A549 (cell line): ENCODE measurements around the gene GPR89B. TPM values are rescaled to one million over a fixed set of nuclear protein-coding genes. Genes with fewer than 3 reads are reported as not detected.
A peak's percentile ranks its signal among the peaks of the same experiment; 100 is the strongest.
"Not testable (repeated sequence)": the region's sequence is repeated elsewhere in the genome, so short reads cannot be mapped to it uniquely, and the experiment has no call there.

Source experiments
- ATAC-seq, 2 experiments: fragments of 200-7000 bp in 1 of 2; fragments of >200 bp in 1 of 2; cut with Nextera tagmentation in 1 of 2; cut with Tn5 transposase in 1 of 2; 3 replicates each; pipeline versions ENCODE4 v1.8.0 to v1.9.1; 2018 to 2020; ENCODE audit warnings: mild to moderate bottlenecking in 1 of 2, moderate library complexity in 1 of 2
- CTCF ChIA-PET: fragments of 300-600 bp; sonication (Branson Sonifier 250); formaldehyde crosslinking; extraction: SDS; loops from one replicate; lab custom pipeline; 2021; ENCODE audit warnings: antibody characterized with exemption, inconsistent platforms; lab: Yijun Ruan, JAX
- POLR2A ChIA-PET: fragments of 350-600 bp; formaldehyde crosslinking; extraction: SDS; loops from one replicate; lab custom pipeline; 2021; ENCODE audit warnings: antibody characterized with exemption, inconsistent platforms; lab: Yijun Ruan, JAX
- DNase-seq, 2 experiments: peaks; one replicate each; pipeline versions ENCODE4 v3.0.0 to v3.0.0-alpha.2; 2011 to 2016; ENCODE audit warnings: low read depth in 1 of 2, low spot score in 1 of 2
- FAIRE-seq: peaks from 2 replicates; lab custom pipeline; 2011; peaks lifted over from hg19 to GRCh38; lab: Jason Lieb, UNC
- H3K27ac ChIP-seq, 2 experiments: fragments of >200 bp; sonication (Bioruptor Twin); formaldehyde crosslinking; 3 replicates each; pipeline ENCODE4 v1.5.1; 2016 to 2017
- H3K4me1 ChIP-seq: fragments of >200 bp; sonication (Bioruptor Twin); formaldehyde crosslinking; 3 replicates; pipeline ENCODE4 v1.6.1; 2016
- H3K4me2 ChIP-seq: fragments of >200 bp; sonication (Bioruptor Twin); formaldehyde crosslinking; 3 replicates; pipeline ENCODE4 v1.6.1; 2016
- H3K4me3 ChIP-seq: fragments of >200 bp; sonication (Bioruptor Twin); formaldehyde crosslinking; 3 replicates; pipeline ENCODE4 v1.5.1; 2016
- H3K9me3 ChIP-seq: fragments of >200 bp; sonication (Bioruptor Twin); formaldehyde crosslinking; 3 replicates; pipeline ENCODE4 v1.6.1; 2016
- WGBS: methylation state at CpG from one replicate; pipeline ENCODE4 v1.1.6; 2017; ENCODE audit errors: missing lambda C conversion rate; 5-methylcytosine and 5-hydroxymethylcytosine counted together
- polyA plus RNA-seq, 4 experiments: library from polyadenylated mRNA; depleted of rRNA in 3 of 4; stranded (reverse); fragments of >200 nt; fragmentation: RNase III in 1 of 4; extraction: RNeasy Plus Mini Kit Qiagen cat#74134 plus additional on column Dnase treatment in 1 of 4; gene quantifications; 2 replicates in 3 of 4; 3 replicates in 1 of 4; pipeline ENCODE4 v1.2.3, GENCODE V29; 2011 to 2017

Gene GPR89B
- polyA plus RNA-seq, 2 of the 4 experiments (the other 2 are of a cell fraction): 7.0 to 17.4 TPM

GRCh38 chr1:147966657-147967056, 38.4 kb downstream of the GPR89B start:
- no CpG with 5 or more reads among the region's 1 CpG for WGBS
- ATAC-seq, POLR2A ChIA-PET: not testable (repeated sequence)

GRCh38 chr1:147978896-147979651, 50.9 kb downstream of the GPR89B start:
- H3K4me3 ChIP-seq, POLR2A ChIA-PET, H3K4me1 ChIP-seq, DNase-seq, H3K27ac ChIP-seq, H3K9me3 ChIP-seq, CTCF ChIA-PET, FAIRE-seq, H3K4me2 ChIP-seq: not testable (repeated sequence)
- peak in 1 of 2 experiments; percentile 35; a peak in 3 of 6 replicates for ATAC-seq
- 61% methylated on average over 2 of the region's 6 CpGs for WGBS

More at GRCh38 chr1:147966657-147967056, 38.4 kb downstream of the GPR89B start:
- H3K4me1 ChIP-seq, H3K4me2 ChIP-seq, H3K9me3 ChIP-seq, H3K4me3 ChIP-seq, DNase-seq, H3K27ac ChIP-seq, CTCF ChIA-PET, FAIRE-seq: not testable (repeated sequence)

- CTCF ChIA-PET, POLR2A ChIA-PET: not testable (repeated sequence)
Observed at GRCh38 chr1:147985374-147985773, 57.2 kb downstream of the GPR89B start.

GRCh38 chr1:147987893-147988292, 59.7 kb downstream of the GPR89B start:
- WGBS: 30% methylated on average over 3 of the region's 3 CpGs
- H3K4me3 ChIP-seq, POLR2A ChIA-PET, ATAC-seq, FAIRE-seq, H3K9me3 ChIP-seq, DNase-seq, CTCF ChIA-PET, H3K4me1 ChIP-seq, H3K4me2 ChIP-seq, H3K27ac ChIP-seq: not testable (repeated sequence)

More at GRCh38 chr1:147985374-147985773, 57.2 kb downstream of the GPR89B start:
- H3K27ac ChIP-seq, H3K4me2 ChIP-seq, DNase-seq, H3K4me3 ChIP-seq, H3K9me3 ChIP-seq, ATAC-seq, FAIRE-seq, H3K4me1 ChIP-seq: not testable (repeated sequence)
- 75% methylated on average over 2 of the region's 2 CpGs for WGBS

GRCh38 chr1:147992916-147993315, 64.7 kb downstream of the GPR89B start:
- DNase-seq, H3K9me3 ChIP-seq, ATAC-seq, FAIRE-seq, H3K4me1 ChIP-seq, H3K4me2 ChIP-seq, H3K27ac ChIP-seq, H3K4me3 ChIP-seq, POLR2A ChIA-PET, CTCF ChIA-PET: not testable (repeated sequence)
- WGBS: 89% methylated on average over 4 of the region's 4 CpGs

- DNase-seq, H3K4me2 ChIP-seq, CTCF ChIA-PET: not testable (repeated sequence)
Observed at GRCh38 chr1:147993400-147993799, 65.2 kb downstream of the GPR89B start.

GRCh38 chr1:147993825-147994615, 65.8 kb downstream of the GPR89B start:
- 85% methylated on average over 3 of the region's 4 CpGs for WGBS
- H3K4me2 ChIP-seq, CTCF ChIA-PET, H3K4me1 ChIP-seq, H3K9me3 ChIP-seq, FAIRE-seq, H3K4me3 ChIP-seq, DNase-seq, H3K27ac ChIP-seq, POLR2A ChIA-PET, ATAC-seq: not testable (repeated sequence)

More at GRCh38 chr1:147993400-147993799, 65.2 kb downstream of the GPR89B start:
- FAIRE-seq, POLR2A ChIA-PET, H3K4me1 ChIP-seq, H3K9me3 ChIP-seq, ATAC-seq, H3K27ac ChIP-seq, H3K4me3 ChIP-seq: not testable (repeated sequence)
- WGBS: 94% methylated on average over 4 of the region's 4 CpGs

GRCh38 chr1:147996088-147996487, 67.9 kb downstream of the GPR89B start:
- DNase-seq, POLR2A ChIA-PET, H3K4me3 ChIP-seq, H3K9me3 ChIP-seq, ATAC-seq, H3K4me2 ChIP-seq, H3K27ac ChIP-seq, CTCF ChIA-PET, H3K4me1 ChIP-seq, FAIRE-seq: not testable (repeated sequence)
- 86% methylated on average over 1 of the region's 2 CpGs for WGBS

GRCh38 chr1:148007724-148008123, 79.5 kb downstream of the GPR89B start:
- H3K27ac ChIP-seq, H3K4me3 ChIP-seq, H3K9me3 ChIP-seq, FAIRE-seq, CTCF ChIA-PET, H3K4me2 ChIP-seq, DNase-seq, ATAC-seq, POLR2A ChIA-PET, H3K4me1 ChIP-seq: not testable (repeated sequence)
- WGBS: 74% methylated on average over 3 of the region's 4 CpGs
